GM21825 (cell line): Measurements from ENCODE around the gene CUBN.

Experiments used
- ATAC-seq: cut with Tn5 transposase; IDR thresholded peaks from one replicate; pipeline ENCODE4 v1.9.1; 2021; ENCODE audit warnings: mild to moderate bottlenecking, moderate library complexity; ENCODE audit not compliant: unreplicated experiment

Gene CUBN

GRCh38 chr10:16890691-16891090 lies 238.9 kb downstream of the CUBN start:
- ATAC-seq: no peak

DNA sequence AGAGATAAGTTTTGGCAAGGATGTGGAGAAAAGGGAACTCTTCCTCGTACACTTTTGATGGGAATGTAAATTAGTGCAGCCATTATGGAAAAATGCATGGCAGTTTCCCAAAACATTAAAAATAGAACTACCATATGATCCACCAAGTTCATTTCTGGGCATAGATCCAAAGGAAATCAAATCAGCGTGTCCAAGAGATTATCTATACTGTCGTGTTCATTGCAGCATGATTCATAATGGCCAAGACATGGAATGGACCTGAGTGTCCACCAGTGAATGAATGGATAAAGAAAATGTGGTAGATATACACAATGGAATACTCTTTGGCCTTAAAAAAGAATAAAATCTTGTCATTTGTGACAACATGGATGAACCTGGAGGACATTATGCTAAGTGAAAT lies 242.0 kb downstream of the CUBN start:
- ATAC-seq: no peak

DNA sequence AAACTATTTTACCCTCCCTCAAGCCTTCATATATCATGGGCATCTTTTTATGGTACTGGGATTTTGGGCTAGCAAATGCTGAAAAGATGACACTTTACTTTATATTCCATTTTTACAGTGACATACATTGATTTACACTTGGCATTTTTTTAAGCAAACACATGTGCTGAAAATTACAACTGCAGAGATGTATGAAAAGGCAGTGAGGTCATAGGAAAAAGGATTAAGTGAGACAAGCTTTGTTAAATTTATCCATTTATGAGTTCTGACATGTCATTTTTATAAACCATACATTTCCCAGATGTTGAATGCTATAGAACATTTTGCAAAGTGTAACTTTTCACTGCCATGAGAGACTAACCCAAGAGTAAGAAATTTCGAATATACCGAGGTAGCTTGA lies 243.6 kb downstream of the CUBN start:
- no peak for ATAC-seq

DNA sequence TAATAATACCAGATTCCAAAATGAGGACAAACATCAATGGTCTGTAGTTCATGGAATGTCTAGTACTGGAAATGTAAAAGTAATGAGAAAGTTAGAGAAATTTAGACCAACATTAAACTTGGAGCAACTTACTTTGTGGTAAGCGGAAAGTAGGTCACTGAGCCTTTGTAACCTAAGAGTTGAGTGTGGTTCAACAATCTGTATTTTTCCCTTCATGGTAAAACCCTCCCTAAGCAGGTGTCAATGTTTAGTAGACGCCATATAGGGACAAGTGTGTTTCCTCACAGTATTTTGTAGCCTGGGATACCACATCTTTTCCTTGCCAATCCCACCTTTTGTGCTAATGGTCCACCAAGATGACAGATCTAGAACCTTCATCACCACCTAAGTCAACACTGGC lies 245.1 kb downstream of the CUBN start:
- ATAC-seq: no peak

DNA sequence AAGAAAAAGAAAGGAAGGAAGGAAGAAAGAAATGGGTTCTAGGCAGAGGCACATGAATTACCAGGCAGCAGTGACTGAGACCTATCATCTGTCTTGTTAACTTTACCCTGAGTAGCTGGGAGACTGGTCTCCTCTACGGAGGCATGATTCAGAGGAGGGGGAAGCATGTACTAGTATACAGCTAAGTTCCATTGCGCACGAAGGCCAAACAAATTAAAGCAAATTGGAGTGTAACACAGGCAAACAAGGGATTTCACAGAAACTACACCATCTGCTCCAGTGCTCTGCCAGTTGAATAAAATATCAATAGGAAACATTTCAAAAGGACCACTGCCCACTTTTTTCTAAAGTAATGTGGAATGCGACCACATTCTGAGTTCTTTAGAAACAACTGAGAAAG lies 246.5 kb downstream of the CUBN start:
- ATAC-seq: no peak

DNA sequence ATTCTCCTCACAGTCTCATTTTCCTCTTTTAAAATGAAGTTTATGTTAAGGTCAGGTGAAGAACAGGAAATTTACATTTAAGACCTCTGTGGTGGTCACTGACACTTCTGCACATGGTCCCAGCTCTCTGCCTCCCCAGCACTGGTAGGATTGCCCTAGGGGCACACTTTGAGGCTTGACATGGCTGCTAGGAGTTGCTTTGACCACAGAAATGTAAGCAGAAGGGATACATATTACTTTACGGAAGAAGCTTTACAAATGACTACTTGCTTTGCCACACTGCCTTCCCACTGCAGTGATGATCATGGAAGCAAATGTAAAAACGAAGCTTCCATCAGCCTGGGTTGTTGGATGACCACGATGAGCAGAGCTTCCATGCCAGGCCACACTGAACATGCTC lies 259.3 kb downstream of the CUBN start:
- no peak for ATAC-seq

- no peak for ATAC-seq
Observed at GRCh38 chr10:16867990-16868389, 261.6 kb downstream of the CUBN start.

- ATAC-seq: no peak
Observed at GRCh38 chr10:16867556-16867955, 262.1 kb downstream of the CUBN start.

DNA sequence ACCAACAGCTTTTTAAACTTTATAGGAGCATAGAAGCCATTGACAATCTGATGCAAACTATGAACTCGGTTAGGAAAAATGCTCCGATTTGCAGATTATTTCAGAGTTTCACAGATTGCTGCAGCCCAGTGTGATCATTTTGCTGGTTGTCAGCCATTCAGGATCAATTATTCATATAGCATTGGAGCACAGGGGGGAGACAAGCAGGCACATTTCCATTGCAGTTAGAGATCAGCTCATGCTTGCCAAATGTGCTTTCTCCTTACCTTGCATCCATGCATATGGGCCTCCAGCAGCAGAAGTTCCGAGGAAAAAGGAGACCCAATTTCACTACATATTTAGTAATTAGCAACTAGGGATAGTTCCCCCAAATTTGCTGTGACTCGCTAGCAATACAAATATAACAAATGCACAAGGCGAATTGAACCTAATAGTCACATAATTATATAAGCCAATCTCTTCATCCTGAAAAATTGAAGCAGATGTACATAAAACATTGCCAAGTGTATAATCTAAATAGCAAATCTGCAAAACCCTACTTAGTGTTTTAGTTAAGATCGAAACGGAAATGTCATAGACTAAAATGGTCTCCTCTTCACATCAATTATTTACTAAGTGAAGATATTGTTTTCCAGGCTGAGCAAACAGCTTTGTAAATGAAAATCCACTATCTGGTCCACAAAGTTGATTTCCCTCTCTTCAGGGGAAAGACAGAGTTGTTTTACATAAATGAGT lies 262.9 kb downstream of the CUBN start:
- ATAC-seq: no peak

DNA sequence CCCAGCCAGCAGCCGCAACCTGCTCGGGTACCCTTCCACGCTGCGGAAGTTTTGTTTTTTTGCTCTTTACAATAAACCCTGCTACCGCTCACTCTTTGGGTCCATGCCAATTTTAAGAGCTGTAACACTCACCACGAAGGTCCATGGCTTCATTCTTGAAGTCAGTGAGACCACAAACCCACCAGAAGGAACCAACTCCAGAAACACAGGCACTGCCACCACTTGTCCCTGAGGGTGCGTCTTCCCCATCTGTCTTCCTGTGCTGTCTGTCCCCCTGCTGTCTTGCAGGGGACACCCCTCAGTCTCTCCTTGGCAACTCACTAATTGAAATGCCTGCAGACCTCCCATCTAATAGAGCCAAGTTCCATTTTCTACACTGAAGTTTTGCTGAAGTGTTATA lies 263.8 kb downstream of the CUBN start:
- no peak for ATAC-seq

DNA sequence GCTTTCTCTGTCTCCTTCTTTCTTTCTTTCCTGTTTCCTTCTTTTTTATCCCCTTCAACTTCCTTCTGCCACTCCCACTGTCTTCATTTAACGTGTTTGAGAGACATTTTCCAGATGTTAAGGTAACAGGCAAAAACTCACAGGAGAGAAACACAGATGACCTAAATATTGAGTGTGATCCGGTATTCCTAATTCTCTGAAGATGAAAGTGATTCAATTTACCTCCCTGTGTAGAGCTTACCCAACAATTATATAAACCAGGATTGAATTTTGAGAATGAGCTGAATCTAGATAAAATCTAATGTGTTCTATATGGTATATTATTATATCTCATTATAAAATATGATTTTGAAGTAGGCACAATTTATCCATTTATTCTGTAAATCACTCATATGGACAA lies 265.8 kb downstream of the CUBN start:
- ATAC-seq: no peak

GRCh38 chr10:16857419-16857818 lies 272.2 kb downstream of the CUBN start:
- no peak for ATAC-seq

- ATAC-seq: no peak
Observed at GRCh38 chr10:16856567-16856966, 273.0 kb downstream of the CUBN start.

- no peak for ATAC-seq
Observed at GRCh38 chr10:16856092-16856491, 273.5 kb downstream of the CUBN start.

- ATAC-seq: no peak
Observed at GRCh38 chr10:16854623-16855022, 275.0 kb downstream of the CUBN start.

- ATAC-seq: no peak
Observed at GRCh38 chr10:16853809-16854208, 275.8 kb downstream of the CUBN start.

- no peak for ATAC-seq
Observed at GRCh38 chr10:16853201-16853600, 276.4 kb downstream of the CUBN start.

- ATAC-seq: no peak
Observed at GRCh38 chr10:16852624-16853023, 277.0 kb downstream of the CUBN start.

GRCh38 chr10:16848562-16849154 lies 281.0 kb downstream of the CUBN start:
- ATAC-seq: no peak

DNA sequence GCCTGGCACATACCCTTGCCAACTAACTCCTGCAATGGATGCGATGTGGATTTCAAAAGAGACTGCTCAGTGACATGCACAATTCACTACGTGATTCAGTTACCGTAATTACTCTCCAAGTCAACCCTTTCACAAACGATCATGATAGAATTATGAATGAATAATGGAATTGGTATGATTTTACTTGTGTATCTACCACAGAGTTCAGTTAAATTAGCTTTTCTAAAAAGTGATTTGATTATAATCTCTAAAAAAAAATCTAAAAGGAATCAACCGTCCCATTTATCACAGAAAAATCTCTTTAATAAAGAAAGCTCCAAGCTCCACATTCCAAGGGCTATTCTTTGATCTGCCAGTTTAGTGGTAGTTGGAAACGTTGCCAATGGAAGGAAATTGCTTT lies 282.0 kb downstream of the CUBN start:
- ATAC-seq: no peak

GRCh38 chr10:16845248-16845647 lies 284.4 kb downstream of the CUBN start:
- ATAC-seq: no peak

DNA sequence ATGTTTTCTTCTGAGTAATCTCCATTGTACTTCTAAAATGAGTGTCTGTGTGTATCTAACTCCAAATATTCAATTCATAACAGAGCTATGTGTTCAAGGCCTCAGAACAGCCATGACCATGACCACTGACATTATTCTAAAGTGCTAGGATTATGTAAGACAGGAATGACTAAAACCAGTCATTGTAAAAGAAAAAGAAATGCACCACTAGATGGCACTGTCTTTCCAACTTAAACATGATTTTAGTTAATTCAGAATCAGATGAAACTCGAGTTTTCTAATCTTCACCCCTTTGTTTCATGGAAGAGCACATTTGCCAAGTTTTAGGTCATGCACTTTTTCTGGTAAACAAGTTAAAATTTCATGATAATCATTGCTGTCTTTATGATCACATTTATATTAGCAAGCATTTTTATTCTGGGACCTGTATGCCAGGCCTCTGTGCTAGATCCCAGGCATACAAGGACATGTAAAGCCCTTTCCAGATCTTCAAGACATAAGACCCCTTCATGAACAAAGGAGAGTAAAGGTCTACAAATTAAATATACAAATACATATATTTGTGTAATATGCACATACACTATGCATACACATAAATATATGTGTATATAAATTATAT lies 286.2 kb downstream of the CUBN start:
- no peak for ATAC-seq
